Heart left ventricle (tissue), 16 donors: Measurements from ENCODE around the gene ERAS. TPM values are rescaled to one million over a fixed set of nuclear protein-coding genes. Genes with fewer than 3 reads are reported as not detected.

Experiments
- ATAC-seq, 4 donors: fragments of 200-7000 bp; cut with Tn5 transposase; one replicate each; pipeline ENCODE4 v1.9.1; 2020 to 2022; ENCODE audit warnings: moderate library complexity in 4 of 4, mild to moderate bottlenecking in 3 of 4, moderate number of reproducible peaks in 1 of 4
- DNase-seq, 5 donors: peaks; one replicate each; pipeline ENCODE4 v3.0.0-alpha.2; 2020
- H3K27ac ChIP-seq, 12 donors: fragments of 200-600 bp; sonication (generic) in 4 of 12; one replicate each; pipeline versions ENCODE4 v1.5.0 to v1.8.0; 2016 to 2022; ENCODE audit warnings: mild to moderate bottlenecking in 2 of 12
- H3K27me3 ChIP-seq, 9 donors: fragments of 200-600 bp; sonication (generic) in 2 of 9; one replicate each; pipeline versions ENCODE4 v1.5.1 to v1.8.0; 2016 to 2022; ENCODE audit warnings: mild to moderate bottlenecking in 3 of 9
- H3K36me3 ChIP-seq, 9 donors: fragments of 200-600 bp; sonication (generic) in 2 of 9; one replicate each; pipeline versions ENCODE4 v1.5.0 to v1.8.0; 2018 to 2022; ENCODE audit warnings: mild to moderate bottlenecking in 2 of 9
- H3K4me1 ChIP-seq, 12 donors: fragments of 200-600 bp; sonication (generic) in 4 of 12; one replicate each; pipeline versions ENCODE4 v1.5.0 to v1.8.0; 2016 to 2022; ENCODE audit warnings: mild to moderate bottlenecking in 3 of 12
- H3K4me3 ChIP-seq, 12 donors: fragments of 200-600 bp; sonication (generic) in 4 of 12; one replicate each; pipeline versions ENCODE4 v1.5.0 to v1.8.0; 2017 to 2022; ENCODE audit warnings: mild to moderate bottlenecking in 9 of 12, moderate library complexity in 4 of 12
- H3K9me3 ChIP-seq, 12 donors: fragments of 200-600 bp; sonication (generic) in 4 of 12; one replicate each; pipeline versions ENCODE4 v1.5.0 to v1.8.0; 2016 to 2022; ENCODE audit warnings: mild to moderate bottlenecking in 1 of 12
- POLR2A ChIP-seq, 2 donors: fragments of 450-650 bp; IDR thresholded peaks; one replicate each; pipeline ENCODE4 v1.6.1; 2017; ENCODE audit warnings: antibody characterized with exemption in 2 of 2, mild to moderate bottlenecking in 2 of 2, moderate library complexity in 2 of 2
- WGBS, 4 donors: extraction: QIAGEN DNeasy Blood & Tissue Kit in 2 of 4; methylation state at CpG; one replicate each; pipeline versions ENCODE4 v1.1.5 to v1.1.7; 2013 to 2018; 5-methylcytosine and 5-hydroxymethylcytosine counted together
- intact Hi-C, 10 donors: fragments of 100-400 bp; cut with DNase I; formaldehyde crosslinking; loops; one replicate each; pipeline versions ENCODE4 v1.11.1 to v1.14.2; 2022
- polyA plus RNA-seq, 2 donors: library from polyadenylated mRNA; stranded (reverse); fragments of 200-250 nt; gene quantifications; one replicate each; pipeline ENCODE4 v1.2.3, GENCODE V29; 2013
- total RNA-seq, 9 donors: library from RNA; depleted of rRNA in 2 of 9; stranded (reverse); fragments of >200 nt in 2 of 9; fragmentation: NEBNext Ultra II Directional in 3 of 9; extraction: Animal tissue kit (Norgen Biotek cat#: 25700) in 3 of 9; gene quantifications; one replicate each; pipeline versions ENCODE4 v1.1.0 to v1.2.4, GENCODE V29; 2016 to 2023
- TF ChIP-seq, protein P1 (sequence below), 12 donors: fragments of 200-600 bp; sonication (generic) in 4 of 12; IDR thresholded peaks; one replicate each; pipeline versions ENCODE4 v1.5.0 to v1.8.0; 2018 to 2022; ENCODE audit warnings: antibody characterized with exemption in 12 of 12, mild to moderate bottlenecking in 5 of 12
- donor health status: ischemic (EF 13 %, LVEDD 7.1; RV severe dilation, severe dysfunction).
- donor health status: healthy with polysubstance abuse.
- donor health status: DM: no; HTN: yes; CAD: no.
- donor health status: DM: no; HTN: no; CAD: no.
- donor health status: ischemic (EF 25% LVEDD 6.9; RV normal size, moderate dysfunction).
- donor health status: ischemic (EF 25% LVEDD 5.7; RV mildly dilated, moderate dysfunction).
- donor health status: healthy.
- donor health status: DM: yes; HTN: yes; CAD: no.
- donor health status: ischemic (EF 35%, LVEDD 5.7; RV mildly dilated, moderate dysfunction).
- donor health status: nonischemic (EF 11% LVEDD 7.7; RV severe dilation, severe dysfunction).
- donor health status: DM: yes; HTN: yes; CAD: no.
- donor health status: PGD.
- donor health status: ischemic (EF 29% LVEDD 5.4; RV normal size, mild dysfunction).
- donor health status: nonischemic (EF 23%, LVEDD 6.1; RV moderate dilation, normal function).

ERAS gene
- total and polyA plus RNA-seq, 11 donors, result not detected

DNA sequence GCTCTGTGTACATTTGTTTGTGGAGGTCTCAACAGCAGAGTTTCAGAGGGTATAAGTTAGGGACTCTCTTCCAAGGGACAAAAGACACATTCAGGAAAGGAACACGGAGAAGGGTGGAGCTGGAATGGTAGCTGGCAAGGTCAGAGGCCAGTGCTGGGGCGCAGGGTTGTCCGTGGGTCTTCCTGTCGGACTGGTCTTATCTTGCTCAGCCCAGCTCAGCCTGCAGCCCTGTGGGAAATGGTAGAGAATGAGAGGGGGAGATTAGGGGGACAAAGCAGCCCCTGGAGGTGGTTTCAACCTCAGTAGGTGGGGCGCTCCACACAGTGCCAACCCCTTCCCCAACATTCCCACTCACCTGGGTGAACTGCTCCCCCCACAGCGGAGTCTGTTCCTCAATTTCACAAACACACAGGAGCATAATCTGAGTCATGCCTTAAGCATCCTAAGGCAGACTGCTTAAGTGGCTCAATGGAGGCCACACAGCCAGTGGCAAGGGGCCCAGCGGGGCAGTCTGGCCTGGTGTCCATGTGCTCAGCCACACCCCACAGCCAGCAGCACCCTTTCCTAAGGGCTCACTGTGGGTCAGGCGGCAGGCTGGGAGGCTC lies 31.3 kb upstream of the ERAS start:
- Histone ChIP-seq H3K4me1 (no peaks in the 10 kb centered on the region), H3K27me3 (peaks cover 0 to 3% (median 0%) of the 10 kb centered on the region in 9 donors), H3K9me3 (no peaks in the 10 kb centered on the region), H3K36me3 (no peaks in the 10 kb centered on the region), H3K27ac (no peak overlapping the region), H3K4me3 (no peak overlapping the region)
- ATAC-seq (no peak), DNase-seq (no peak)
- intact Hi-C loops, result loop anchor here in 2 of 10 donors (5.0 to 10.0 kb wide), 2 partner anchors 48 to 50 kb away; no protein-coding TSS in a partner anchor
- WGBS, 4 donors, result 43 to 66% (median 55%) methylated on average over 7 to 8 of the region's 8 CpGs
- TF ChIP-seq, protein P1, sequence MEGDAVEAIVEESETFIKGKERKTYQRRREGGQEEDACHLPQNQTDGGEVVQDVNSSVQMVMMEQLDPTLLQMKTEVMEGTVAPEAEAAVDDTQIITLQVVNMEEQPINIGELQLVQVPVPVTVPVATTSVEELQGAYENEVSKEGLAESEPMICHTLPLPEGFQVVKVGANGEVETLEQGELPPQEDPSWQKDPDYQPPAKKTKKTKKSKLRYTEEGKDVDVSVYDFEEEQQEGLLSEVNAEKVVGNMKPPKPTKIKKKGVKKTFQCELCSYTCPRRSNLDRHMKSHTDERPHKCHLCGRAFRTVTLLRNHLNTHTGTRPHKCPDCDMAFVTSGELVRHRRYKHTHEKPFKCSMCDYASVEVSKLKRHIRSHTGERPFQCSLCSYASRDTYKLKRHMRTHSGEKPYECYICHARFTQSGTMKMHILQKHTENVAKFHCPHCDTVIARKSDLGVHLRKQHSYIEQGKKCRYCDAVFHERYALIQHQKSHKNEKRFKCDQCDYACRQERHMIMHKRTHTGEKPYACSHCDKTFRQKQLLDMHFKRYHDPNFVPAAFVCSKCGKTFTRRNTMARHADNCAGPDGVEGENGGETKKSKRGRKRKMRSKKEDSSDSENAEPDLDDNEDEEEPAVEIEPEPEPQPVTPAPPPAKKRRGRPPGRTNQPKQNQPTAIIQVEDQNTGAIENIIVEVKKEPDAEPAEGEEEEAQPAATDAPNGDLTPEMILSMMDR (IDR thresholded peaks at IDR 0.05), result no peak
- TF ChIP-seq POLR2A (IDR thresholded peaks at IDR 0.05), result no peak

DNA sequence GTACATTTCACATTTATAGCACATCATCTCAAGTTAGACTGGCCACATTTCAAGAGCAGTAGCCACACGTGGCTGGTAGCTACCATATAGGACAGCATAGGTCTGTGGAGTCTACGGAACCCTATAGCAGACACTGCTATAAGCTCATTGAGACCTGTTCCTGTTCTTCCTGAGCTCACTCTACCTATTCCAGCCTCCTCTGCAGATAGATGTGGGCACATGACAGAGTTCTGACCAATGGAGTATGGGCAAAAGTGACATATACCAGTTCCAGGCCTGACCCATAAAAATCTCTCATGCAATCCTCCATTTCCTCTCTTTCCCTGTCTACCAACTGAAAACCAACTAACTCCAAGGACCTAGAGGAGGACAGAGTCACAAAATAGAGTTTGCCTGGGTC lies 28.0 kb upstream of the ERAS start:
- no peaks in the 10 kb centered on the region for H3K27me3 ChIP-seq
- H3K4me3 ChIP-seq, result no peak overlapping the region
- no peak for DNase-seq
- peaks cover 0 to 12% (median 3%) of the 10 kb centered on the region in 12 donors for H3K4me1 ChIP-seq
- ATAC-seq, result no peak
- no peak for TF ChIP-seq POLR2A (IDR thresholded peaks at IDR 0.05)
- TF ChIP-seq, protein P1 (IDR thresholded peaks at IDR 0.05), result no peak
- H3K9me3 ChIP-seq, result no peaks in the 10 kb centered on the region
- intact Hi-C loops, result loop anchor here in 2 of 10 donors (5.0 to 10.0 kb wide), 2 partner anchors 51 to 54 kb away; no protein-coding TSS in a partner anchor
- no peak overlapping the region for H3K27ac ChIP-seq
- H3K36me3 ChIP-seq, result peaks cover 0 to 2% (median 0%) of the 10 kb centered on the region in 9 donors
- WGBS, 4 donors, result 49 to 85% (median 69%) methylated on average over 2 of the region's 2 CpGs

DNA sequence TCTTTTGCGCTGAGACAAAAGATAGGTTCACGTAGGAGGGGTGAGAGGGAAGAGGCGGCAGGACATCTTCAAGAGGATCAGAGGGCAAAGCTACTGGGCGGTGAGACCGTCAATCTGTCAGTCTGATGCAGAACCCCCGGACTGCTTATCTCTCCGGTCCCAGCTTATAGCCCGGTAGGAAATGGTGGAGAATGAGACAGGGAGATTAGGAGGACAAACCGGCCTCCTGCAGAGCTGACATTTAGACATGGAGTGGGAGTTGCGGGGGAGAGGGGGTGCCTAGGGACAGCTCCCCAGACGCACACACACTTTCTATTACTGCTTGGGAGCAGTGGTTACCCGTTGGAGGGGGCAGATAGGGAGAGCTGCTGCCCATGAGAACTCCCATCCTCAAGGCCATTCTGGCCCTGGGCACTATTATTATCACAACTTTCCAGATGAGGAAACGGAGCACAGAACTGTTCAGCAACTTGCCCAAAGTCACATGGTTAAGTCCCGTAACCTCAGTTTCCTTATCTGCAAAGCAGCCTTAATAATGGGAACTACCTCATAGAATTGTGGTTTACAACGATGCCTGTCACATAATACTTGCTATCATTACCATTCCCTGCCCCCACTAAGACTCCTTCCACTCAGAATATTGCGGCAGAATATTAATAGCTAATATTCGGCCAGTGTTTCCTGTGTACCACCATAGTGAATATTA lies 25.6 kb upstream of the ERAS start:
- intact Hi-C loops, result loop anchor here in 9 of 10 donors (1.0 to 10.0 kb wide), 12 partner anchors 63 to 263 kb away; partner anchors contain the start of genes SUV39H1 (in 4 of the 9), PQBP1 (in 3 of the 9), TIMM17B (in 3 of the 9) and PIM2 (in 1 of the 9)
- TF ChIP-seq POLR2A (IDR thresholded peaks at IDR 0.05), result no peak
- TF ChIP-seq, protein P1 (IDR thresholded peaks at IDR 0.05), result no peak

More for the DNA sequence above, 25.6 kb upstream of the ERAS start:
- DNase-seq, result no peak
- Histone ChIP-seq H3K4me1 (peaks cover 0 to 12% (median 3%) of the 10 kb centered on the region in 12 donors), H3K27me3 (no peaks in the 10 kb centered on the region), H3K27ac (peak overlapping the region; percentile 65 to 98 (median 96)), H3K36me3 (peaks cover 0 to 19% (median 4%) of the 10 kb centered on the region in 9 donors), H3K4me3 (peak overlapping the region; percentile 43 to 96 (median 66)), H3K9me3 (no peaks in the 10 kb centered on the region)
- ATAC-seq, result no peak
- WGBS, 4 donors, result 21 to 67% (median 39%) methylated on average over 17 of the region's 17 CpGs
